B cell (primary cell): ENCODE measurements around the gene MRGPRX4. TPM values are rescaled to one million over a fixed set of nuclear protein-coding genes. Genes with fewer than 3 reads are reported as not detected.

Experiments
- ATAC-seq: fragments of 200-7000 bp; cut with Tn5 transposase; one replicate; pipeline ENCODE4 v1.10.0; 2021; ENCODE audit warnings: low read depth, mild to moderate bottlenecking, moderate number of reproducible peaks, moderate library complexity
- CTCF ChIA-PET: fragments of 350-600 bp; sonication (Branson Sonifier 250); formaldehyde crosslinking; loops from one replicate; lab custom pipeline; 2021; ENCODE audit warnings: antibody characterized with exemption, inconsistent platforms; lab: Charles Lee
- POLR2A ChIA-PET: fragments of 350-600 bp; sonication (Branson Sonifier 250); formaldehyde crosslinking; loops from one replicate; lab custom pipeline; 2021; ENCODE audit warnings: antibody characterized with exemption; lab: Charles Lee
- DNase-seq: peaks from one replicate; pipeline ENCODE4 v3.0.0; 2013
- H2AFZ ChIP-seq: 2 replicates; pipeline ENCODE4 v1.6.1; 2012; ENCODE audit warnings: mild to moderate bottlenecking, low read depth, low read length; ENCODE audit not compliant: insufficient read depth, poor library complexity, severe bottlenecking
- H3K27ac ChIP-seq, 2 donors: 1 replicate in 1 of 2; 2 replicates in 1 of 2; pipeline ENCODE4 v1.5.1; 2012 to 2013; ENCODE audit warnings: low read length in 2 of 2, mild to moderate bottlenecking in 2 of 2, moderate library complexity in 1 of 2
- H3K27me3 ChIP-seq, 4 experiments: fragments of 200-600 bp in 1 of 4; sonication (generic) in 1 of 4; replicated peaks in 1 of 4; 1 replicate in 2 of 4; 2 replicates in 2 of 4; pipeline versions ENCODE4 v1.6.1 to v1.7.0; 2013 to 2016; ENCODE audit warnings: low read length in 3 of 4, mild to moderate bottlenecking in 2 of 4, mixed read lengths in 1 of 4, moderate library complexity in 1 of 4; ENCODE audit not compliant: insufficient read depth in 4 of 4, control insufficient read depth in 3 of 4; ENCODE audit errors: control extremely low read depth in 1 of 4
- H3K36me3 ChIP-seq, 2 experiments: replicated peaks in 1 of 2; 1 replicate in 1 of 2; 2 replicates in 1 of 2; pipeline versions ENCODE4 v1.6.1 to v1.7.1; 2013; ENCODE audit warnings: low read length in 1 of 2; ENCODE audit not compliant: insufficient read depth in 2 of 2, control insufficient read depth in 1 of 2; ENCODE audit errors: control extremely low read depth in 1 of 2, extremely low read depth in 1 of 2
- H3K4me1 ChIP-seq, 2 donors: fragments of 200-600 bp in 1 of 2; sonication (generic) in 1 of 2; 1 replicate in 1 of 2; 2 replicates in 1 of 2; pipeline versions ENCODE4 v1.5.1 to v1.6.1; 2013 to 2017; ENCODE audit warnings: low read length in 2 of 2; ENCODE audit not compliant: control insufficient read depth in 2 of 2, insufficient read depth in 2 of 2
- H3K4me2 ChIP-seq: replicated peaks from 2 replicates; pipeline ENCODE3; 2012; ENCODE audit warnings: mild to moderate bottlenecking, low read depth, low read length; ENCODE audit not compliant: poor library complexity, severe bottlenecking
- H3K4me3 ChIP-seq, 5 experiments: fragments of 200-600 bp in 1 of 5; sonication (generic) in 1 of 5; 1 replicate in 3 of 5; 2 replicates in 2 of 5; pipeline versions ENCODE4 v1.5.1 to v1.7.0; 2011 to 2016; ENCODE audit warnings: low read length in 4 of 5, mild to moderate bottlenecking in 4 of 5, low read depth in 2 of 5, control low read depth in 1 of 5, moderate library complexity in 1 of 5; ENCODE audit not compliant: insufficient read depth in 1 of 5; ENCODE audit errors: control extremely low read depth in 1 of 5, extremely low read depth in 1 of 5
- H3K79me2 ChIP-seq: fragments of 200-600 bp; sonication (generic); one replicate; pipeline ENCODE4 v1.6.0; 2016; ENCODE audit warnings: low read length; ENCODE audit not compliant: control insufficient read depth, insufficient read depth
- H3K9ac ChIP-seq: fragments of 200-600 bp; sonication (generic); 2 replicates; pipeline ENCODE4 v1.6.1; 2017; ENCODE audit warnings: mild to moderate bottlenecking, low read length, moderate library complexity
- H3K9me3 ChIP-seq, 3 donors: one replicate each; pipeline versions ENCODE4 v1.6.1 to v1.7.1; 2013; ENCODE audit warnings: low read length in 2 of 3; ENCODE audit not compliant: control insufficient read depth in 2 of 3, insufficient read depth in 1 of 3; ENCODE audit errors: control extremely low read depth in 1 of 3
- H4K20me1 ChIP-seq: 2 replicates; pipeline ENCODE4 v1.6.0; 2012; ENCODE audit warnings: mild to moderate bottlenecking, low read length; ENCODE audit not compliant: insufficient read depth, control insufficient read depth, poor library complexity, severe bottlenecking
- H3K27ac Mint-ChIP-seq: one replicate; pipeline ENCODE4 v1.8.0; 2021; ENCODE audit warnings: mixed read lengths
- H3K27me3 Mint-ChIP-seq: one replicate; pipeline ENCODE4 v1.8.0; 2021; ENCODE audit warnings: mixed read lengths
- H3K4me1 Mint-ChIP-seq: one replicate; pipeline ENCODE4 v1.8.0; 2021; ENCODE audit warnings: mixed read lengths
- H3K4me3 Mint-ChIP-seq: one replicate; pipeline ENCODE4 v1.8.0; 2021; ENCODE audit warnings: mixed read lengths
- H3K9me3 Mint-ChIP-seq: one replicate; pipeline ENCODE4 v1.8.0; 2022; ENCODE audit warnings: mixed read lengths; ENCODE audit not compliant: insufficient read depth
- CTCF ChIP-seq: fragments of 200-600 bp; IDR thresholded peaks from one replicate; pipeline ENCODE4 v1.8.0; 2022; ENCODE audit warnings: antibody characterized with exemption, mild to moderate bottlenecking
- EZH2 ChIP-seq: IDR thresholded peaks from 2 replicates; pipeline ENCODE4 v1.6.1; 2012; ENCODE audit warnings: borderline replicate concordance, low read depth, mild to moderate bottlenecking, moderate library complexity, low read length; ENCODE audit not compliant: insufficient read depth, poor library complexity, severe bottlenecking
- WGBS: methylation state at CpG from one replicate; pipeline ENCODE4 v1.1.5; 2013; ENCODE audit warnings: missing lambda C conversion rate; ENCODE audit not compliant: insufficient coverage; 5-methylcytosine and 5-hydroxymethylcytosine counted together
- intact Hi-C: fragments of 100-400 bp; cut with micrococcal nuclease; formaldehyde crosslinking; loops from one replicate; pipeline ENCODE4 v1.10.0; 2022
- polyA plus RNA-seq: library from polyadenylated mRNA; depleted of rRNA; stranded (reverse); fragments of >200 nt; gene quantifications from 2 replicates; pipeline ENCODE4 v1.2.3, GENCODE V29; 2012
- total RNA-seq, 2 donors: library from RNA; stranded (reverse); fragments of 120-200 nt in 1 of 2; gene quantifications; 1 replicate in 1 of 2; 2 replicates in 1 of 2; pipeline versions ENCODE4 v1.2.3 to v1.2.4, GENCODE V29; 2013 to 2022

MRGPRX4 gene
- total and polyA plus RNA-seq, 2 donors (not counting 1 experiment from before 2014, with no cell fraction given): 0.12 TPM; not detected in 1

- Mint-ChIP-seq H3K4me3 (no peak overlapping the region), H3K4me1 (no peaks in the 10 kb centered on the region), H3K27me3 (peaks cover 49% of the 10 kb centered on the region), H3K9me3 (no peaks in the 10 kb centered on the region), H3K27ac (no peak overlapping the region)
- Histone ChIP-seq H3K36me3 (no peaks in the 10 kb centered on the region), H2AFZ (no peak overlapping the region), H3K9ac (no peak overlapping the region), H3K4me1 (no peaks in the 10 kb centered on the region), H3K27me3 (peaks cover 0 to 10% (median 2%) of the 10 kb centered on the region in 4 experiments), H4K20me1 (no peaks in the 10 kb centered on the region), H3K9me3 (no peaks in the 10 kb centered on the region), H3K27ac (no peak overlapping the region), H3K4me2 (no peak overlapping the region), H3K79me2 (no peaks in the 10 kb centered on the region), H3K4me3 (no peak overlapping the region)
- TF ChIP-seq CTCF (no peak), EZH2 (no peak)
- DNase-seq: no peak
- no peak for ATAC-seq
- intact Hi-C loops: no loop called here
- CTCF ChIA-PET: interaction anchor here (0.9 kb wide), 1 partner anchor 35 kb away, joined by 3 read pairs; no protein-coding TSS in a partner anchor
- POLR2A ChIA-PET: no interaction called here
- 35% methylated on average over 3 of the region's 3 CpGs for WGBS
Observed at GRCh38 chr11:18145837-18146236, 26.8 kb upstream of the MRGPRX4 start.

GRCh38 chr11:18151581-18151980 lies 21.1 kb upstream of the MRGPRX4 start:
- H3K9me3 Mint-ChIP-seq: no peaks in the 10 kb centered on the region
- ChIA-PET POLR2A (no interaction called here), CTCF (no interaction called here)
- Histone ChIP-seq H3K4me2 (no peak overlapping the region), H4K20me1 (no peaks in the 10 kb centered on the region), H3K4me3 (no peak overlapping the region), H3K36me3 (no peaks in the 10 kb centered on the region), H3K9ac (no peak overlapping the region), H3K79me2 (no peaks in the 10 kb centered on the region), H3K27me3 (peaks cover 0 to 12% (median 0%) of the 10 kb centered on the region in 4 experiments), H3K4me1 (no peaks in the 10 kb centered on the region), H3K9me3 (peaks cover 0 to 1% (median 0%) of the 10 kb centered on the region in 3 donors), H3K27ac (no peak overlapping the region), H2AFZ (no peak overlapping the region)
- intact Hi-C loops: no loop called here
- no peak overlapping the region for H3K4me3 Mint-ChIP-seq
- no peak for TF ChIP-seq EZH2
- no peak for TF ChIP-seq CTCF
- 94% methylated on average over 2 of the region's 3 CpGs for WGBS
- H3K4me1 Mint-ChIP-seq: no peaks in the 10 kb centered on the region
- DNase-seq (no peak), ATAC-seq (no peak)
- H3K27ac Mint-ChIP-seq: no peak overlapping the region
- peaks cover 49% of the 10 kb centered on the region for H3K27me3 Mint-ChIP-seq
